NCI-H524 treated with DMSO at 0.1 percent for 48 hours (cell line): Measurements from ENCODE around the gene CEMP1.
"Not testable (repeated sequence)": the region's sequence is repeated elsewhere in the genome, so short reads cannot be mapped to it uniquely, and the experiment has no call there.

ENCODE experiments used
- DNase-seq: peaks from one replicate; lab custom pipeline; 2025; lab: John Stamatoyannopoulos, UW

CEMP1 gene

DNA sequence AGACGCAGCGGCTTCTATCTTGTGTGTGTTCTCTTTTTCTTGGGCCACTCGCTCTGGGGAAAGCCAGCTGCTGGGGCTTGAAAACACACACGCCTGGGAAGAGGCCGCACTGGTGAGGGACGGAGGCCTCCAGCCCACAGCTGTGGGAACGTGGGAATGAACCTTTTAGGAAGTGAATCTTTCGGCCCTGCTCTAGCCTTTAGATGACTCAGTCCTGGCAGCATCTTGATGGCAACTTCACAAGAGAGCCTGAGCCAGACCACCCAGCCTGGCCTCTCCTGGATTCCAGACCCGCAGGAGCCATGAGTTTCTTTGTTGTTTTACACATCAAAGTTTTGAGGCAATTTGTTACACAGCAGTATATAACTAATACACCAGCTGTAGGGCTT lies 4.4 kb upstream of the CEMP1 start:
- no peak for DNase-seq

DNA sequence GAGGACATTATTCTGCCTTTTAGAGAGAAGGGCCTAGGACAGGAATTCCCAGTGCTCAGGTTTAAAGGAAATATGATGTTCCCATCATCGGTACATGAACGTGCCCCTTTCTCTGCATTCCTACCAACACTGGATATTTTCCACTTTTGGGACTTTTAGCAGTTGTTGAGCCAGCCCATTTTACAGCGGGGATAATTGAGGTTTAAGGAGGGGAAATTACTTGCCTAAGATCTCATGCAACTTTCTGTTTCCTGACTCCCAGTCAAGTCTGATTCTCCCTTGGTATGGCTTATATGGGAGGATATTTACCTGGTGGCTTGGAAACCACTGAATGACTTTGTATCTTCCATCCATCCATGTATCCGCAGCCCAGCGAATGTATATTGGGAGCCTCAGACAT lies 3.1 kb upstream of the CEMP1 start:
- DNase-seq: not testable (repeated sequence)

DNA sequence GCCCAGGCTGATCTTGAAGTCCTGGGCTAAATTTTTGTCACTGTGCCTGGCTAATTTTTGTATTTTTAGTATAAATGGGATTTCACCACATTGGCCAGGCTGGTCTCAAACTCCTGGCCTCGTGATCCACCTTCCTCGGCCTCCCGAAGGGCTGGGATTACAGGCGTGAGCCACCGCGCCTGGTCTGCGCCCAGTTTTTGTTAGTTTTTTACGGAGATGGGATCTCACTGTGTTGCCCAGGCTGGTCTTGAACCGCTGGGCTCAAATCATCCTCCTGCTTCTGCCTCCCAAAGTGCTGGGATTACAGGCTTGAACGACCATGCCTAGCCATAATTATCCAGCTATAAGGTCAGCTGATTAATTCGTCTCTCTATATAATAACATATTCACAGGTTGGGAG lies 2.7 kb upstream of the CEMP1 start:
- DNase-seq: no peak

DNA sequence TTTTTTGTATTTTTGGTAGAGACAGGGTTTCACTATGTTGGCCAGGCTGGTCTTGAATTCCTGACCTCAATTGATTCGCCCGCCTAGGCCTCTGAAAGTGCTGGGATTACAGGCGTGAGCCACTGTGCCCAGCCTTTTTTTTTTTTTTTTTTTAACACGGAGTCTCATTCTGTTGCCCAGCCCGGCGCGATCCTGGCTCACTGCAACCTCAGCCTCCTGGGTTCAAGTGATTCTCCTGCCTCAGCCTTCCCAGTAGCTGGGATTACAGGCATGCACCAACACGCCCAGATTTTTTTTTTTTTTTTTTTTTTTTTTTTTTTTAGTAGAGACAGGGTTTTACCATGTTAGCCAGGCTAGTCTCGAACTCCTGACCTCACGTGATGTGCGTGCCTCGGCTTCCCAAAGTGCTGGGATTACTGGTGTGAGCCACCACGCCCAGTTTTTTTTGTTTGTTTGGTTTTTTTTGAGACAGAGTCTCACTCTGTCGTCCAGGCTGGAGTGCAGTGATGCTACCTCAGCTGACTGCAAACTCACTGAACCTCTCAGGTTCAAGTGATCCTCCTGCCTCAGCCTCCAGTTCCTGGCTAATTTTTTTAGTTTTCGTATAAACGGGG lies 2.0 kb upstream of the CEMP1 start:
- DNase-seq: not testable (repeated sequence)

DNA sequence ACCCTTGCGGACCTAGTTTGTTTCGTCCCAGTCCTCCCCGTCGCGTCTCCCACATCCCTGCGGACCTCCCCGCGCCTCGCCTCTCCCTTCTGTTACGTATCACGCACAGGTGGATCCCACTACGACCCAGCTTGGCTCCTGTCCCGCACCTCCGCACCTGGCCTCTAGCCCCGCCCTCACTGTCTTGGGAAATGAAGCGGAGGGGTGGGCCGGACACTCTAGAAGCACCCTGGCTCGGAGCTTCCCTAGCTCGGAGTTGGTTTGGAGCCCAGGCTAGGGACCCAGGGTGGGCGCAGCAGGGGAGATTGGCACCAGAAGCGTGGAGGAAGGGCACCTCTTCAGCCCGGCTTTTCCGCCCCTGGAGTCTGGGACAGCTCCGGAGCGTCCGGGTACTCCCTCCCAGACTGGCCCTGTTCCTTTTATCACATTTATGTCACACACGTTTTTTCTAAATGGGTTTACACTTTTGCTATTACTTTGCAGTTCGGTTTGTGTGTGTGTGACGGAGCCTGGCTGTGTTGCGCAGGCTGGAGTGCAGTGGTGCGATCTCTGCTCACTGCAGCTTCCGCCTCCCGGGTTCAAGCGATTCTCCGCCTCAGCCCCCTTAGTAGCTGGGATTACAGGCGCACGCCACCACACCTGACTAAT lies 1.4 kb upstream of the CEMP1 start:
- no peak for DNase-seq

DNA sequence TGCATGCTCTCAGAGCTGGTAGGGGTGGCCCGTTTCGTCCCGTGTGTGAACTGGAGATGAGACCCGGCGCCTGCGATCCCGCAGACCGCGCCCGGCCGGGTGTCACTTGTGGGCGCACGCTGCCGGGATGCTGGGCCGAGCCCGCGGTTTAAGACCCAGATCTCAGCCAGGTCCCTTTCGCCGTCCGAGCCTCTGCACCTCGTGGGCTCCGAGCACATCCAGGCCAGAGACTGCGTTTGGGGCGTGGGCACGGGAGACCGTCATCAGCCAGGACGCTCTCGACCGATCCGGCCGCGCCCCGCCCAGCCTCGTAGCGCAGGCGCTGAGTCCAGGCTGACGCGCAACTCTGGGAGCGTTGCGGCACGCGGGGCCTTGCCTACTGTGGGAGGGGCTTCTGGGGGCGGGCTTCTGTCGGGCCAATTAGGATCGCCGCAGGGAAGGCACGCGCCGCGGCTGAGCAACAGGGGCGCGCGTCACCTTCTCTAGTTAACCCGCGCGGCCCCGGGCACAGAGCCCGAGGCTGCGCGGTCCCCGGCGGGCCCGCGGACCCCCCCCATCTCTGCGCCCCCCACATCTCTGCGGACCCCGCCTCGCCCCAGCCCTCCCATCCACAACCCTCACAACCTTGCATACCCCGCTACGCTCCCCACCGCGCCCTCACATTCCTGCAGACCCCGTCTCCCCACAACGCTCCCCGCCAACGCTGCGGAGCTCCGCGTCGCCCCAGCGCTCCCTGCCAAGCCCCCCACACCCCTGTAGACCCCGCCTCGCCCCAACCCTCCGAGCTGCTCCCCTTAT lies 687 bp upstream of the CEMP1 start:
- peak; percentile 78 for DNase-seq

DNA sequence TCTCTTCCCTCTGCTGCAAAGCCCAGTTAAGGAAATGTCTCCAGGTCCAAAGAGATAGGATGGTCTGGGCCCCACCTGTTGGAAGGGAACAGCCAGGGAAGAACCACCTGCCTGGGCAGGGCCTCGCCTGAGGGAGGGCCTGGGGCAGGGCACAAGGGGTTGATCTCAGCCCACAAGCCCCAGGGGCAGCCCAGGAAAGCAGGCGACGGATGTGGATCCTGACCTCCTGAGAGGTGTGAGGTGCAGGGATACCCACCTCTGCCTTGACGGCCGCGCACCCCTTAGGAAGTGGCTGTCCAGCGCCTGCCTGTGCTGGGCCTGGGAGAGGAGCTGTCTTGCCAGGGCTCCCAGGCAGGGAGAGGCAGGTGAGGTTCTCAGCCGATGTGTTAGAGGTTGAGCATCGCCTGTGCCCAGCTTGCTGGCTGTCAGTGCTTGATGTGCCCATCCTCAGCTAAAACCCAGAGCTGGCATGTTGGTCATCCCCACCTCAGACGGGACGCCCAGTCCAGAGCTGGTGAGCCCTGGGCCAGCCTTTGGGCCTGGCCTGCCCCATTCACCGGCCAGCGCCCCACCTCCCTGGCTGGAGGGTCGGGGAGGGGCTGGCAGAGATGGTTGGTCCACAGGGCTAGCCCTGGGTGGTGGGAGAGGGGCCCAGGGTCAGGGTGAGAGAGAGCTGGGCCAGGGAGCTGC lies 434 bp downstream of the CEMP1 start:
- DNase-seq: no peak

DNA sequence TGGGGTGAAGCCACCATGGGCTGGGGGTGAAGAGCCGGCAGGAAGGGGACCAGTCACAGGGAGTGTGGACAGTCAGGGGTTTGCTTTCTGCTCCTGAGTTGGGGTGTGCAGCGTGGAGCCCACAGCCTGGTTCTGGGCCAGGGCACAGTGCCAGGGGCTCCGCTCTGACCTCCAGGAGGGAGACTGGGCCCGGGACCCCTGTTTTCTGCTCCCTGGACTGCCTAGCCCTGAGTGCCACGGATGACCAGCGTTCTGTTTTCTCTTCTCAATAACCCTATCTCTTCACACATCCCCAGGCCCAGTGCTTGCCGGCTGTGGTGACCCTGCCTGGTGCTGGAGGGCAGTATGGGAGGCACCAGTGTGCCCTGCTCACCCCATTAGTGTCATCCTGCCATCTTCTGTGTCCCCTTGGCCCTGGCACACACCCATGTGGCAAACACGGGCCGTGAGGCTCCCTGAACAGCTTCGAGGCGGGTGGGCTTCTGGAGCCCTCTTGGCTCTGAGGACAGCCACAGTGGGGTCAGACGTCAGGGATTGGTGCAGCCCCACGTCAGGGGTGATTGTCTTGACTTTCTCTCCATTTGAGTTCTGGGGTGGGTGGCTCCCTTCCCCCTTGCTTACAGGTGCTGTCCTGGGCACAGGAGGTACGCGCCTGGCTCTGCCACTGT lies 1.1 kb downstream of the CEMP1 start:
- no peak for DNase-seq

DNA sequence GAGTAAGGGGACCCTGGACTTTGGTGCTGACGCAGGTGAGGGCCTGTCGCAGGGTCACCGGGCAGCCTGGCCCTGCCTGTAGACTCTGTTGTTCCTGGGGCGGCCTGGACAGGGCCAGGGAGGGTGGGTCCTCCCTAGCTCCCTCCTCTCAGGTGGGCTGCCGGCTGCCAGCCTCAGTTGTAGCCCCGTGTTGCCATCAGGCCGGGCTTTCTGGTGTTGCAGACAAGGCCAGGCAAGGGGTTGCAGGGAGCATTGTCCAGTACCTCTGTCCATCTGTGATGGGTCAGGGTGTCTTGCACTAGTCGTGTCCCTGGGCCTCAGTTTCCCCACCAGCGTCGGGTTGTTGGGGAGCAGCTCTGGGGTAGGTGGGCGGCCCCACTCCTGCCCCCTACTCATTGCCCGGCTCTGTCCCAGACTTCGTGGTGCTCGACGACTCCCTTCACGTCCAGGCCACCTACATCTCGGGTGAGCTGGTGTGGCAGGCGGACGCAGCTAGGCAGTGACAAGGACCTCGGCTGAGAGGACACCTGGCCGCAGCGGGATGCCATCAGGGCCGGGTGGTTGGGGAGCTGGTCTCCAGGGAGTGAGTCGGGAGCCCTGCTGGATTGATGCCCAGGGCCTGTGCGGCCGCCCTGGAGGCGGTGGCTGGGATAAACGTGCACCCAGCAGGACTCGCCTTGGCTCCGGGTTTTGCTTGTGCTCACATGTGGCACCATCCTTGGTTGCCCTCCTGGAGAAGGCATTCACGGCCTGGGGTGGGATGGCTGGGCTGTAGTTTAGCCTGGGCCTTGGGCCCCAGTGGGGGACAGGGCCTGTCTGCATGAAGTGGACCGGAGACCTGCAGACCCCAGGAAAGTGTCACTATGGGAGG lies 1.9 kb downstream of the CEMP1 start:
- DNase-seq: no peak

DNA sequence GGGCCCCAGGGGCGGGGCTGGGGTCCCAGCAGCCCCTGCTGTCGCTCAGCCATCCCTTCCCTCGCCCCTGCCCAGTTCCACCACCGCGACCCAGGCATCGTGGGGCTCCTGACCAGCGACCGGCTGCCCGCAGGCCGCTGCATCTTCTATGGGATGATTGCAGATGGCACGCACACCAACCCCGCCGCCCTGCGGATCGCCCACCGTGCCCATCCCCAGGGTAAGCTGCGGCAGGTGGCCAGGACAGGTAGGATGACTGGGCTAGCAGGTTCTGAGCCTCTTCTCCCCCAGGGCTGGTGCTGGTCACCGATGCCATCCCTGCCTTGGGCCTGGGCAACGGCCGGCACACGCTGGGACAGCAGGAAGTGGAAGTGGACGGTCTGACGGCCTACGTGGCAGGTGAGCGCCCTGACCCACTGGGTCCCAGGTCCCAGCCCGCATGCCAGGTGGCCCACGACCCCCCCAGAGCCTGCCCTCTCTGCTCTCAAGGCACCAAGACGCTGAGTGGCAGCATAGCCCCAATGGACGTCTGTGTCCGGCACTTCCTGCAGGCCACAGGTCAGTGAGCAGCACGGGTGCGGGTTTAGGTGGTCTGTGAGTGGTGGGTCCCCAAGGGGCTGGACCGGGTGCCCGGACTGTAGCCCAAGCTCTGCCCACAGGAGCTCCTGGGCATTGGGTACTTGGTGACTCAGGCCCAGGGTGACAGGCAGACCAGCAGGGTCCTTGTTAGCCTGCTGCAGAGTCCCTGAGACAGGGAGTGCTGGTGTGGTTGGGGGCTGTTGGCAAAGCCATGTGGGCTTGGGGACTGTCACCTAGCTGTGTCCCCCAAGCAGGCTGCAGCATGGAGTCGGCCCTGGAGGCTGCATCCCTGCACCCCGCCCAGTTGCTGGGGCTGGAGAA lies 2.8 kb downstream of the CEMP1 start:
- DNase-seq: no peak

DNA sequence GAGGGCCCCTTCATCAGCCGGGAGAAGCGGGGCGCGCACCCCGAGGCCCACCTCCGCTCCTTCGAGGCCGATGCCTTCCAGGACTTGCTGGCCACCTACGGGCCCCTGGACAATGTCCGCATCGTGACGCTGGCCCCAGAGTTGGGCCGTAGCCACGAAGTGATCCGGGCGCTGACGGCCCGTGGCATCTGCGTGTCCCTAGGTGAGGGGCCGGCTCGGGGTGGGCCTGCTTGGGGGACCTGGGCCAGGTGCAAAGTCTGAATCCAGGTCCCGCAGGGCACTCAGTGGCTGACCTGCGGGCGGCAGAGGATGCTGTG lies 3.5 kb downstream of the CEMP1 start:
- DNase-seq: no peak

DNA sequence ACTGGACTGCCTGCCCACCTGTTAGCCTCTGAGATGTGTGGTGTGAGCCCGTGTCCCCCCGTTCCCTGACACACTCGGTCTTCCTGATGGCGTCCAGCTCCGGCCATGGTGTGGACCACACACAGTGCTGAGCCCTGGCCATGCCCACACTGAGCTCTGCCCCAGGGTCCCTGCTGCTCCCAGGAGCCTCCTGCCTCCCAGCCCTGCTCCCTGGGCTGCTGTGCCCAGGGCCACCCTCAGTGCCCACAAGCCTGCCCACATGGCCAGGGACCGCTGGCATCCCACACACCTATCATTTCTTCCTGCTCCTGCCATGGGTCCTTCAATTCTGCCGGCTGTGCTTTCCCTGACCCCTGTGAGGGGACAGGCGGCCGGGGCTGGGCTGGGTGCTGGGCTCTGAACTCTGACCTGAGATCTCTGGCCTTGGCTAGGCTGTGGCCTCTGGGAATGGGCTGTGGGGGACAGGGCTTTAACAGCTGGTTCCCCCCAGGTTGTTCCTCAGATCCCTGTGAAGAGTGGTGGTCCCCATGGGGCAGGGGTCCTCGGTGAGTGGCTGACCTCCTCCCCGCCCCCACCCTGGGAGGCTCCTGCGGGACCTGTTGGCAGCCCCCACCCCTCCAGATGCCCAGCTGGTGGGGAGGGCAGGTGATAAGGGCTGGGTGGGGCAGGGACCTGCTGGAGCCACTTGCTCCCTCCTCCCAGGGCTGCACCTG lies 4.0 kb downstream of the CEMP1 start:
- no peak for DNase-seq

DNA sequence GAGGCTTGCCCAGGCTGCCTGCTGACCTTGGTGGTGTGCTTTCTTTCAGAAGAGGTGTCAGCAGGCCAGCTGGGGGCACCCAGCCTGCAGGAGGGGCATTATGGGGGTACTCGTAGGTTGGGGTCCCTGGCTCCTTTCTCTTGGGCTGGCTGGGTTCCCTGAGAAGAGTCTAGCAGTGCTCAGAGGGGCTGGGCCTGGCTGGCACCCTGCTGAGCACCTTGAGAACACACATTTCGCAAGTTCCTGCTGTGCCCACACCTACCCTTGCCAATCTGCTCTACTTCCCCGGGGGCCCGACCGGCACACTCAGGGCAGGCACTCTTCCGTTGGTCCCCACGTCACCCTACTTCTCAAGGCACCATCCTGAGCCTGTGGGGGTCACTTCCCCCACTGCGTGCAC lies 5.1 kb downstream of the CEMP1 start:
- no peak for DNase-seq

DNA sequence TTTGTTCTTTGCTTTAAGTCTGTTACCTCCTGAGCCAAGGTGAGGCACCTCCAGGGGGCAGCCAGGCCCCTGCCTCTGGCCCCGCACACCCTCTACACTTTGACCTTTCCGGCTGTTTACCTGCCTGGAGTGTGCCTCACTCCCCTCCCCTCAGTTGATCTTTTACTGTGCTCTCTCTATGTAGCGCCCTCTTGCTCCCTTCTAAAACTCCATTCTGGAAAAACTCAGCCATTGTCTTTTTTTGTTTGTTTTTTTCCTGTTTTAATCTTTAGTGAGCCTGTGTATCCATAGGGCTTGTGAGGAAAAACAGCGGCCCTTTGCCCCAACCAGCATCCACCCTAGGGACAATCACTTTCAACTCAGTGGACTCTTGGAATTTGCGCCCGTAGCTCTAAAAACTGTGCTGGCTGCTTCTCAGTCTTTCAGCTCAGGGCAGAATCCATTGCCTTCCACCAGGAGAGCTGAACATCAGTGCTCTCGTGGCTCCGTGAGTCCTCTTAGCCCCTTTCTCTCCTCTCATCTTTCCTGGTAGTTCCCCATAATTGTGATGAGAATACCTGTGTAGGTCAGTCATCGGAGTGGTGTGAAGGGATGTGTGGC lies 6.8 kb downstream of the CEMP1 start:
- DNase-seq: no peak

DNA sequence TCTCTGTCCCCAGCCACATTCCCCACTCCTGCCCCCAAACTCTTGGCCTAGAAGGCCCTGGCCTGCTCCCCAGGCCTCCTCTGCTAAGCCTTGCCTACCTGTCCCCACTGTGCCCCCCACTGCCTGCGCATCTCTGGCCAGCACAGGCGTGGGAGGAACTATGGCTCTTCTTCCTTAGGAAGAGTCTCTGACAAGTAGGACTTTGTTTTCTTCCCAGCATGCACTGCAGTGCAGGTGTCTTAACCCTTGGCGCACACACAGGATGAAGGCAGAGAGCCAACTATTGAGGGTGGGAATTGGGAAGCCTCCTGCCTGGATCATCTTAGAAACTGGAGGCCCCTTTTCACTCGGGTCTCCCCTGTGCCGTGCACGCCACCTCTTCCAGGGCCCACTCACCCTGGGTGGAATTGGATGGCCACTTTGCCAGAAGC lies 7.4 kb downstream of the CEMP1 start:
- no peak for DNase-seq

DNA sequence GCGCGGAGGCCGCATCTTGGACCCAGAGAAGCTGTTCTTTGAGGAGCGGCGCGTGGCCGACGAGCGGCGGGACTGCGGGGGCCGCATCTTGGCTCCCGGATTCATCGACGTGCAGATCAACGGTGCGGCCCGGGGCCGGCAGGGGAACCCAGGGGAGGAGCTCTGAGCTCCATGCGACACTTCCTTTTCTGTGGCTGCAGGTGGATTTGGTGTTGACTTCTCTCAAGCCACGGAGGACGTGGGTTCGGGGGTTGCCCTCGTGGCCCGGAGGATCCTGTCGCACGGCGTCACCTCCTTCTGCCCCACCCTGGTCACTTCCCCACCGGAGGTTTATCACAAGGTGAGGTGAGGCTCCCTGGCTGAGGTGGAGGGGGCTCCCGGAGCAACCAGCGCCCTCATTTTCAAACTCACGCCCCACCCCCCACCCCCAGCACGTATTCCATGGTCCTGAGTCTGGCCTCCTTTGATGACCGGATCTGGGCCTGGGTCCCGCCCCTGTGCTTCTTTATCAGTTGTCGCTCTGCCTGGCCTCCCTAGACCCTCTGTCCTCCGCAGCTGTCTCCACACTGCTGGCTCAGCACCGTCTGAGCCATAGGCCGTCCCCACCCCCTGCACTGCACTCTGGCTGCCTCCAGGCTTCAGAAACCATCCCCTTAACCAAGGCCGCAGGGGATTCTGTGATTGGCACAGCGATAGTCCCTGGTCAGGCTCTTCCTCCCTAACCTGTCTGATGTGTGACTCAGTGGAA lies 10.2 kb downstream of the CEMP1 start:
- DNase-seq: no peak

DNA sequence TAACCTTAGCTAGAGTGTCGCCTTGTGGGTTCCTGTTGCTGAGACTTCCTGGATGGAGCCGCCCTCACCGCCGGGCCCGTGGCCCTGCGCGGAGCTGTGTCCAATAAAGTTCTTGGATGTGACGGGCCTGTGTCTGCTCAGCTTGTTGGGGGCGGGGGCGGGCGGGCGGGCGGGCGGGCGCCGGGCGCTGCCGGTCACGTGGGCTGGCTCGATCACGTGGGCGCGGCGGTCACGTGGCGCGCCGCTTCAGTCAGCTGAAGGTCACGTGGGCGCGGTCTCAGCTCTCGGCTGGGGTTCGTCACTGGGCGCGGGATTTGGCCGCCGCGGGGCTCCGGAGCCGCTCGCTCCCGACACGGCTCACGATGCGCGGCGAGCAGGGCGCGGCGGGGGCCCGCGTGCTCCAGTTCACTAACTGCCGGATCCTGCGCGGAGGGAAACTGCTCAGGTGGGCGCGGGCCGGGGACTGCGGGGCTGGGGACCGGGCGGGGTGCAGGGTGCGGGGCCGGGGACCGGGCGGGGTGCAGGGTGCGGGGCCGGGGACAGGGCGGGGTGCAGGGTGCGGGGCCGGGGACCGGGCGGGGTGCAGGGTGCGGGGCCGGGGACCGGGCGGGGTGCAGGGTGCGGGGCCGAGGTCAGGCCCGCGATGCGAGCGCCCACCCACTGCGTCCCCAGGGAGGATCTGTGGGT lies 11.0 kb downstream of the CEMP1 start, which contains the start of gene AMDHD2:
AMDHD2 (plus strand) TSS at position 275 of the 687 bp plus-strand sequence; CDS start at position 363, 88 bp downstream.
- DNase-seq: peak; percentile 30

DNA sequence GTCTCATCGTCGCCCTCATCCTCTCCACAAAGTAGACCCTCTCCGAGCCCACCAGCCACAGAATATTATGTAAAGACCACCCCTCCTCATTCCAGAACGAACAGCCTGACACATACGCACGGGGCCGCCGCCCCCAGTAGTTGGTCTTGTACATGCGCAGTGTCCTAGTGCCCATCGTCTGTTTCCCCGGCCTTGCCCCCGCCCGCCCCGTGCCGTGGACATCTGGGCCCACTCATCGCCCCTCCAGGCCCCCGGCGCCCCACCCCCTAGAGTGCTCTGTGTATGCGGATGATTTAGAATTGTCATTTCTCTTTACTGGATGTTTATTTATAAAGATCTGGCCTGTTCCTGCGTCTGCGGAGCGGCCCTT lies 11.5 kb downstream of the CEMP1 start:
- DNase-seq: no peak
